Hematopoietic multipotent progenitor cell treated with erythropoietin and hydrocortisone succinate and interleukin-3 and kit ligand, for 17 days (in vitro differentiated cells): Measurements from ENCODE around the gene PTRH2.
"Not testable (repeated sequence)": the region's sequence is repeated elsewhere in the genome, so short reads cannot be mapped to it uniquely, and the experiment has no call there.

Experiments used
- DNase-seq: peaks from one replicate; pipeline ENCODE4 v3.0.0-alpha.2; 2015; ENCODE audit warnings: low spot score

PTRH2 gene

DNA sequence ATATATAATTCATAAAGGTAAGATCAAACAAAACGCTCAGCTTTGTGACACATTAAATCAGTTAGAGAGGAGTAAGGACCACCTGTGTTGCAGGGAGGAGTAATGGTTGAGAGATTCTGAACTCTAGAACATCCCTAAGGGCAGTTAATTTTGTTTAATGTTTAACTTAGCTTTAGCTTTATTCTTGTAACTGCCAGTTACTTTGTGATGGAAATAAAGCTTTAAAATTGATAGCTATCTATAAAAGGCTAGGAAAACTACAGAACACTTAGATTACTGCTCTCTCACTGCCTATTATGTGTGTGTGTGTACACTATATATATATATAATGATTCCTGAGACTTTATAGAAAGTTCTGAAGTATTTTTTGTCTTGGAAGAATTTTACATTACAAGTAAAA, 37.8 kb downstream of the PTRH2 start:
- no peak for DNase-seq

DNA sequence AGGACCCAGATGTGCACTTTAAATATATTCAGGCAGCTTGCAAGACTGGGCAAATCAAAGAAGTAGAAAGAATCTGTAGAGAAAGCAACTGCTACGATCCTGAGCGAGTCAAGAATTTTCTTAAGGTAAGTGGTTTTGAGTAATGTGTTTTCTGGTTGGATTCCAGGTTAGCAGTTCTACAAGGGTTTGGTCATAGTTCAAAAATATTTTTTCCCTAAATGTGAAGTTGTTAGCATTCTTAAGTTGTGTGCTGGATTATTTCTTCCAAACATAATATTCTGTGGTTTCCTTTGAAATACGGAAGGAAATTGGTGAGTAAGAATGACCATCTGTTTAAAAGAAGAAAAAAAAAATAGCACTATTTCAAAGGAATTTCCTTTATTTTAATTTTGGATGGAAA, 38.4 kb downstream of the PTRH2 start:
- DNase-seq, result no peak

DNA sequence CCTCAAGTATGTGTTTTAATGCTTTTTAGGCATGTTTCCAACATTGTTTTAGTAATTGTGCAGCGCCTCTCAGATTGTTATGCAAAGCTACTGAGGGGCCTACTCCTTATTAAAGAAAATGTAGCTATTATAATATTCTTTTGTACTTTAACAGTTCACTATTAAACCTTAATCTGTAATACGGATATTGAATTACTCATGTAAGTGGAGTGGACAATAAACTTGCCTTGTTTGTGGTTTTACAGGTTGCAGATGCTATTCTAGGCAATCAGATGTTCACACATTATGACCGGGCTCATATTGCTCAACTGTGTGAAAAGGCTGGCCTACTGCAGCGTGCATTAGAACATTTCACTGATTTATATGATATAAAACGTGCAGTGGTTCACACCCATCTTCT, 41.0 kb downstream of the PTRH2 start:
- no peak for DNase-seq

DNA sequence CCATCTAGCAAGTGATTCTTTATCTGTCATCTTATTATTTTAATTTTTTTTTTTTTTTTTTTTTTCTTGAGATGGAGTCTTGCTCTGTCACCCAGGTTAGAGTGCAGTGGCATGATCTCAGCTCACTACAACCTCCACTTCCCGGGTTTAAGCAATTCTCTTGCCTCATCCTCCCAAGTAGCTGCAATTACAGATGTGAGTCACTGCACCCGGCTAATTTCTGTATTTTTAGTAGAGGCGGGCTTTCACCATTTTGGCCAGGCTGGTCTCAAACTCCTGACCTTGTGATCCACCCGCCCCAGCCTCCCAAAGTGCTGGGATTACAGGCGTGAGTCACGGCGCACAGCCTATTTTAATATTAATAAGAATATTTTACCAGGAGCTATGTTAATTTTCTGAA, 50.6 kb downstream of the PTRH2 start:
- DNase-seq, result not testable (repeated sequence)

DNA sequence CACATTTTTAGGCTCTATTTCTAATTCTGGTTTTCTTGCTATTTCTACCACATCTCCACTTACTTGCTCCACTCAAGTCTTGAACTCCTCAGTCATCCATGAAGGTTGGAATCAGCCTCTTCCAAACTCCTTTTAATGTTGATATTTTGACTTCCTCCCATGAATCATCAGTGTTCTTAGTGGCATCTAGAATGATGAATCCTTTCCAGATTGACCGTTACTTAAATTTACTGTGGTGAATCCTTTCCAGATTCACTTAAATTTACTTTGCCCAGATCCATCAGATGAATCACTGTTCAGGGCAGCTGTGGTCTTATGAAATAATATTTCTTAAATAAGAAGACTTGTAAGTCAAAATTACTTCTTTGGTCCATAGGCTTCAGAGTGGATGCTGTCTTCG, 55.1 kb downstream of the PTRH2 start:
- DNase-seq, result no peak

DNA sequence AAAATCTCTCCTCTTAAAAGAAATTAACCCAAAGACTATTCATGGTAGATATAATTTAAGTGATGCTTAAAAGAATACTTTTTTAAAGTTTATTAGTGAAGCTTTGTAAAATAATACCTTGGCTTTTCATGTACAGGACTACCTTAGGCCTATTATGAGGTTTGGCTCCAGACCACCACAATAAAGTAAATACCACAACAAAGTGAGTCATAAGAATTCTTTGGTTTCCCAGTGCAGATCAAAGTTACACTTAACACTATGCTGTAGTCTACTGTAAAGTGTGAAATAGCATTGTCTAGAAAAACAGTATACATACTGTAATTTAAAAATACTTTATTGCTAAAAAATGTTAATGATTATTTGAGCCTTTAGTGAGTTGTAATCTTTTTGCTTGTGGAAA, 55.9 kb downstream of the PTRH2 start:
- no peak for DNase-seq

DNA sequence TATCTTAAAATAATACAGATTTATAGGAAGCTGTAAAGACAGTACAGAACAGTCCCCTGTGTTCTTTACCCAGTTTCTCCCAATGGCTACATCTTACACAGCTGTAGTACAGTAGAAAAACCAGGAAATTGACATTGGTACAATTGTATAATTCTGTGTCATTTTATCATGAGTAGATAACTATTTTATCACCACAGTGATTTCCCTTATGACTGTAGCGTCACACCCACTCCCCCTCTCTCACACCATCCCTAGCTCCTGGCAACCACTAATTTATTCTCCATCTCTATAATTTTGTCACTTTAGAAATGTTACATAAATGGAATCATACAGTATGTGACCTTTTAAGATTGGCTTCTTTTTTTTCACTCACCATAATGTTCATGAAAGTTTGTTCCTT, 56.6 kb downstream of the PTRH2 start:
- no peak for DNase-seq

DNA sequence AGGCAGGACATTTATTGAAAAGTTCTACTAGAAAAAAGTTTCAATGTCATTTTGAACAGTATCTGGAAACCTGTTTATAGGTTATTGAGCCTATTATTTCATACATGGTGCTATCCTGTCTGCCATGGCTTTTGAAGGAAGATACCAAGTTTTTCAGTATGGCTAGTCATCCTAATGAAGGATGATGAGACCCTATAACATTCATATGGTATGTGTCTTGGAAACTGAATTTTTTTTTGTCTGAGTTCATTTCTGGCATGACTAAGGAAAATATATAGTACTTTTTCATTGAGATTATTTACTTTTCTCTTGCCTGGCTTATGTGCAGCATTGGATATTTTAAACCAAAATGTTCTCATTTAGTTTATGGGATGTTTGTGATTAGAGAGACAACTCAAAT, 57.3 kb downstream of the PTRH2 start:
- no peak for DNase-seq
